ENCODE results near the gene ATXN7L1. TPM values are rescaled to one million over a fixed set of nuclear protein-coding genes. Genes with fewer than 3 reads are reported as not detected.

ATXN7L1 gene
- polyA plus RNA-seq, 1 experiment: 2.7 TPM

DNA sequence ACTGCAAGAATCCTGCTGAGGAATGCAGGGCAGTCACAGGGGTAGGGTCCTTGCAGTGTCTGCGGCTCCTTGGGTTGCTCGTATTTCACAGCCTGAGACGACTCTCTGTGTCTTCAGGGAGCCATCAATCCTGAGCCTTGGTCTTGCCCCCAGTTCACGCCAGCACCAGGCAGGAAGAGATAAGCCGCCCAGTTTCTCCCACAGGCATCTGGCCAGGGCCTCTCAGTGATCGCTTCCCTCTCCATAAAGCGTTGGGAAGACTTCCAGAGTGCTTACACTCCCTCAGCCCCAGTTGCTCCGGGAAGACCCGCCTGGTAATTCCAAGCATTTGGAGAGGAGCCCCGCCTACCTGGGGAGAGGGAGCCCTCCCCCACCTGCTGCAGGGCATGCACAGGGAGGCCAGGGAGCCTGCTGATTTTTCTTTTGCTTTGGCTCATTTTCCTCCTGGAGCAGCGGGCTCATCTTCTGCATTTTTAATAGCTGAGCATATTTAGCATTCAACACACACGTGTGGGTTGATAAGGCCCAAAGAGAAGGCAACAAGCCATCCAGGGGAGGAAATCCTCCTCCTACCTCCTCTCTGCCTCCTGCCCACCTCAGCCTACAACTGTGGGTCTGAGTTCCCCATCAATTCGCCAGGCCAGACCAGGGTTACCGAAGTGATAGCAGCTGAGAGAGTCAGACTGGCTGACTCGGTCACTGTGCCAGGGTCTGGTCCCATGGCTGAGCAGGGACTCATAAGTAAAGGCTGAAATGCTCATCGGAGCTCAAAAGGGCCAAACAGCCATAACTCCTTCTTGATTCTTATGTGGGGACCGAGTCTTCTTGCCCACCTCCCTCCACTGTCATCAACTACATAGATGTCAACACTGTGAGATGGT, 220.7 kb downstream of the ATXN7L1 start:
- Histone ChIP-seq H3K4me3 (ENCODE audit: low read depth, low read length) (no peak overlapping the region), H3K27me3 (ENCODE audit: control insufficient read depth, insufficient read depth, low read length) (no peaks in the 10 kb centered on the region), H3K36me3 (ENCODE audit: control insufficient read depth, insufficient read depth, low read length) (no peaks in the 10 kb centered on the region)
- TF ChIP-seq, protein P1, sequence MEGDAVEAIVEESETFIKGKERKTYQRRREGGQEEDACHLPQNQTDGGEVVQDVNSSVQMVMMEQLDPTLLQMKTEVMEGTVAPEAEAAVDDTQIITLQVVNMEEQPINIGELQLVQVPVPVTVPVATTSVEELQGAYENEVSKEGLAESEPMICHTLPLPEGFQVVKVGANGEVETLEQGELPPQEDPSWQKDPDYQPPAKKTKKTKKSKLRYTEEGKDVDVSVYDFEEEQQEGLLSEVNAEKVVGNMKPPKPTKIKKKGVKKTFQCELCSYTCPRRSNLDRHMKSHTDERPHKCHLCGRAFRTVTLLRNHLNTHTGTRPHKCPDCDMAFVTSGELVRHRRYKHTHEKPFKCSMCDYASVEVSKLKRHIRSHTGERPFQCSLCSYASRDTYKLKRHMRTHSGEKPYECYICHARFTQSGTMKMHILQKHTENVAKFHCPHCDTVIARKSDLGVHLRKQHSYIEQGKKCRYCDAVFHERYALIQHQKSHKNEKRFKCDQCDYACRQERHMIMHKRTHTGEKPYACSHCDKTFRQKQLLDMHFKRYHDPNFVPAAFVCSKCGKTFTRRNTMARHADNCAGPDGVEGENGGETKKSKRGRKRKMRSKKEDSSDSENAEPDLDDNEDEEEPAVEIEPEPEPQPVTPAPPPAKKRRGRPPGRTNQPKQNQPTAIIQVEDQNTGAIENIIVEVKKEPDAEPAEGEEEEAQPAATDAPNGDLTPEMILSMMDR (IDR thresholded peaks at IDR 0.05; ENCODE audit: insufficient read depth, low read depth, low read length): no peak
- POLR2A ChIA-PET: no interaction called here
- CTCF ChIA-PET: interaction anchor here (0.6 to 2.9 kb wide), 7 partner anchors 10 to 388 kb away, joined by 3 to 17 read pairs (median 3); no protein-coding TSS in a partner anchor
- no peak for DNase-seq (ENCODE audit: low read depth)

DNA sequence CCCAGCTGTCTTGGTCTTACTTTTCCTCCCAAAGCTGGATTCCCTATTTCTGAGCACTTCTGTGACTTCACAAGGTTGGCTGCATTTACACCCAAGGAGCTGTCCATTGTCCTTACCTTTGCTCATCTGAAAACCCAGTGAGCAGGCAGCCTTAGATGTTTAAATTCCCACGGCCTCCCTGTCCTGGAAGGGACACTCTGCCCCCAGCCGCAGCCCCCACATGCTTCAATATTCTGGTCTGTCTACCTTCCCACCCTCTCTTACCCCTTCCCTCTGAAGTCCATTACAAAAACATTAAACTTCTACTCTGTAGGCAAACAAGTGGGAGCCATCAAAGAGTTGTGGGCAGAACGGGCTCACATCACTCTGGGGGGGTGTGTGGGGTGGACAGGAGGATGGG, 221.3 kb downstream of the ATXN7L1 start:
- H3K4me3 ChIP-seq (ENCODE audit: low read depth, low read length): no peak overlapping the region
- ChIA-PET CTCF (interaction anchor here (1.7 kb wide), 1 partner anchor 16 kb away, joined by 3 read pairs; no protein-coding TSS in a partner anchor), POLR2A (no interaction called here)

DNA sequence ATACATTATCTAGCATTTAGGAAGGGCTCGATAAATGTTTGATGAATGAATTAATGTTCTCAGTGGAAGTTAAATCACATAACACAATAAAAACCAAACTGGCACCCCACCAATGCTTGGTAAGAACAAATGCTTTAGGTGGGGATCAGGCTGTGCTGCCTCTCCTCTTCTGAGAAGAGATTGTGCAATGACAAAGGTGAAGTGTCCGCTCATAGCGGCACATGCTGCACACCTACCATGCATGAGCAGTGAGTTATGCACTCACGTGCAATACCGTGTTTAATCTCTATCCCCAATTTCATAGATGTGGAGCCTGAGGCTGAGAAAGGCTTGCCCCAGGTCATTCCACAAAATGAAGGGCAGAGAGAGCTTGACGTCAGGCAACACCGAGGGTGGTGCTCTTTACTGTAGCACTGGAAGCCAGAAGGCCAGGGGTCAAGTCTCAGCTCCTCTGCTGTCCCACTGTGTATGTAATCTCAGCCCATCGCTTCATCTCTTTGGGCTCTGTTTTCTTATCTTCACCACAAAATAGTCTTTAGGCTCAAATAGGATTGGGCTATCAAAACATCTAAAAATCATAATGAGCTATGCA, 222.2 kb downstream of the ATXN7L1 start:
- CTCF ChIA-PET: interaction anchor here (0.6 to 4.4 kb wide), 6 partner anchors 9 to 390 kb away, joined by 3 to 23 read pairs (median 10); no protein-coding TSS in a partner anchor
- POLR2A ChIA-PET: no interaction called here
- Histone ChIP-seq H3K27me3 (ENCODE audit: control insufficient read depth, insufficient read depth, low read length) (no peaks in the 10 kb centered on the region), H3K36me3 (ENCODE audit: control insufficient read depth, insufficient read depth, low read length) (no peaks in the 10 kb centered on the region), H3K4me3 (ENCODE audit: low read depth, low read length) (no peak overlapping the region)
- no peak for DNase-seq (ENCODE audit: low read depth)
- TF ChIP-seq, protein P1 (IDR thresholded peaks at IDR 0.05; ENCODE audit: insufficient read depth, low read depth, low read length): no peak

More for the DNA sequence above, 221.3 kb downstream of the ATXN7L1 start:
- no peak for DNase-seq (ENCODE audit: low read depth)
- Histone ChIP-seq H3K36me3 (ENCODE audit: control insufficient read depth, insufficient read depth, low read length) (no peaks in the 10 kb centered on the region), H3K27me3 (ENCODE audit: control insufficient read depth, insufficient read depth, low read length) (no peaks in the 10 kb centered on the region)
- TF ChIP-seq, protein P1 (IDR thresholded peaks at IDR 0.05; ENCODE audit: insufficient read depth, low read depth, low read length): no peak

DNA sequence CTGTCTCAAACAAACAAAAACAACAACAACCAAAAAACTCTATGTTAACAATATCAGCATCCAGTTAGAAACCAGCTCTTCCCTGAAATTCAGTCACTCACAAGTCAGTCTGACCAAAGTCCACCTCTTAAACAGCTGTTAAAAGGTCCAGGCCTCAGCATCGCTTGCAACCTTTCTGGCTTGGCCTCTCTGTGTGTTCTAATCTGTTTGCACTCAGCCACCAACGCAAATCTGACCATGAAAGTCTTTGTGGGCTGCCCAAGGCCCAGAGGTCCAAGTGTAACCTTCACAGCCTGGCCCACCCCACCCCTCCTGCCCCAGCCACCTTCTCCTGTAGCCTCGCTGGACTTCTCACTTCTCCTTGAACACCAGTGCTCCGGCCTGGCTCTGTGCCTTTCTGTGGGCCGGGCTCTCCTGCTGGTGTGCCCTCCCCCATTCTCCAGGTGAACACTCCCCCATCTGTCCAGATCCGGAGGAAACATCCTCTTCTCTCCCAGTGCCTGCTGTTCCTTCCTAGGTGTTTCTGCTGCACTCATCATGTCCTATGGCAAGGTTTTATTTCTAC, 222.9 kb downstream of the ATXN7L1 start:
- no peak for DNase-seq (ENCODE audit: low read depth)
- no peaks in the 10 kb centered on the region for H3K36me3 ChIP-seq (ENCODE audit: control insufficient read depth, insufficient read depth, low read length)
- ChIA-PET CTCF (interaction anchor here (1.3 to 4.4 kb wide), 9 partner anchors 9 to 390 kb away, joined by 3 to 23 read pairs (median 8); no protein-coding TSS in a partner anchor), POLR2A (no interaction called here)
- no peaks in the 10 kb centered on the region for H3K27me3 ChIP-seq (ENCODE audit: control insufficient read depth, insufficient read depth, low read length)
- TF ChIP-seq, protein P1 (IDR thresholded peaks at IDR 0.05; ENCODE audit: insufficient read depth, low read depth, low read length): no peak
- no peak overlapping the region for H3K4me3 ChIP-seq (ENCODE audit: low read depth, low read length)

All from BJ (cell line).